Endothelial cell of umbilical vein (primary cell): ENCODE data around the gene CTTN. TPM values are rescaled to one million over a fixed set of nuclear protein-coding genes. Genes with fewer than 3 reads are reported as not detected.

Experiments used
- BruUV-seq: library from RNA; stranded (reverse); fragments of 400-500 nt; replicated peaks from 2 replicates; lab custom pipeline; 2021; lab: Mats Ljungman, UMichigan
- CTCF ChIA-PET: fragments of 300-600, 350-600 bp; sonication (Branson Sonifier 250); formaldehyde crosslinking; loops from one replicate; lab custom pipeline; 2021; ENCODE audit warnings: antibody characterized with exemption, inconsistent platforms; lab: Charles Lee
- POLR2A ChIA-PET: fragments of 300-600, 350-600 bp; sonication (Branson Sonifier 250); formaldehyde crosslinking; loops from one replicate; lab custom pipeline; 2021; ENCODE audit warnings: antibody characterized with exemption, inconsistent platforms; lab: Charles Lee
- DNase-seq: peaks from one replicate; pipeline ENCODE4 v3.0.0-alpha.2; 2011; ENCODE audit warnings: low read depth, low spot score
- FAIRE-seq: peaks from 2 replicates; lab custom pipeline; 2011; peaks lifted over from hg19 to GRCh38; lab: Jason Lieb, UNC
- H2AFZ ChIP-seq: 2 replicates; pipeline ENCODE4 v1.6.0; 2012; ENCODE audit warnings: low read depth, low read length, control low read depth, inconsistent platforms
- H3K27ac ChIP-seq: 2 replicates; pipeline ENCODE4 v1.5.1; 2011; ENCODE audit warnings: low read depth, mild to moderate bottlenecking, control low read depth, low read length, moderate library complexity; ENCODE audit not compliant: insufficient read depth
- H3K27me3 ChIP-seq, 2 experiments: 2 replicates each; pipeline versions ENCODE4 v1.6.0 to v1.6.1; 2011; ENCODE audit warnings: low read length in 2 of 2, mixed read lengths in 1 of 2; ENCODE audit not compliant: control insufficient read depth in 2 of 2, insufficient read depth in 2 of 2
- H3K36me3 ChIP-seq, 2 experiments: 2 replicates in 1 of 2; 3 replicates in 1 of 2; pipeline ENCODE4 v1.5.1; 2011; ENCODE audit warnings: low read length in 2 of 2, mild to moderate bottlenecking in 1 of 2, moderate library complexity in 1 of 2; ENCODE audit not compliant: control insufficient read depth in 2 of 2, insufficient read depth in 2 of 2; ENCODE audit errors: extremely low read depth in 1 of 2
- H3K4me1 ChIP-seq: 3 replicates; pipeline ENCODE4 v1.5.1; 2011; ENCODE audit warnings: mild to moderate bottlenecking, low read length; ENCODE audit not compliant: control insufficient read depth, insufficient read depth; ENCODE audit errors: extremely low read depth
- H3K4me2 ChIP-seq: 2 replicates; pipeline ENCODE4 v1.6.1; 2011; ENCODE audit warnings: low read length, control low read depth, mixed read lengths; ENCODE audit not compliant: insufficient read depth
- H3K4me3 ChIP-seq, 3 experiments: fragments of 200-600 bp in 1 of 3; sonication (generic), shearing (Covaris generic) in 1 of 3; replicated peaks in 1 of 3; 2 replicates each; pipeline ENCODE4 v1.5.1; 2011 to 2016; ENCODE audit warnings: control low read depth in 3 of 3, low read length in 3 of 3, mild to moderate bottlenecking in 2 of 3, inconsistent platforms in 1 of 3, low read depth in 1 of 3, moderate library complexity in 1 of 3; ENCODE audit not compliant: insufficient read depth in 1 of 3
- H3K79me2 ChIP-seq: 2 replicates; pipeline ENCODE4 v1.6.0; 2012; ENCODE audit warnings: low read length, inconsistent platforms; ENCODE audit not compliant: control insufficient read depth, insufficient read depth
- H3K9ac ChIP-seq: replicated peaks from 2 replicates; pipeline ENCODE3; 2011; ENCODE audit warnings: low read length, control low read depth; ENCODE audit not compliant: insufficient read depth; ENCODE audit errors: extremely low read depth
- H3K9me1 ChIP-seq: replicated peaks from 3 replicates; pipeline ENCODE4 v1.6.0; 2011; ENCODE audit warnings: mild to moderate bottlenecking, low read length; ENCODE audit not compliant: control insufficient read depth, insufficient read depth; ENCODE audit errors: extremely low read depth
- H3K9me3 ChIP-seq: replicated peaks from 2 replicates; pipeline ENCODE4 v1.5.1; 2012; ENCODE audit warnings: low read length, inconsistent platforms; ENCODE audit not compliant: control insufficient read depth, insufficient read depth
- H4K20me1 ChIP-seq: replicated peaks from 2 replicates; pipeline ENCODE3; 2011; ENCODE audit warnings: mild to moderate bottlenecking, low read length; ENCODE audit not compliant: control insufficient read depth, insufficient read depth; ENCODE audit errors: extremely low read depth
- EZH2 ChIP-seq: IDR thresholded peaks from 2 replicates; pipeline ENCODE4 v1.6.1; 2012; ENCODE audit warnings: borderline replicate concordance, low read depth, mild to moderate bottlenecking, moderate library complexity, low read length, inconsistent platforms; ENCODE audit not compliant: severe bottlenecking
- FOS ChIP-seq: IDR thresholded peaks from 2 replicates; pipeline ENCODE4 v1.6.1; 2011; ENCODE audit warnings: mild to moderate bottlenecking, low read length, moderate library complexity, borderline replicate concordance; ENCODE audit not compliant: insufficient read depth
- GATA2 ChIP-seq: IDR thresholded peaks from 2 replicates; pipeline ENCODE4 v1.7.0; 2011; ENCODE audit warnings: low read depth, mild to moderate bottlenecking, moderate library complexity, mixed read lengths, low read length; ENCODE audit not compliant: insufficient read length, insufficient read depth
- JUN ChIP-seq: IDR thresholded peaks from 2 replicates; pipeline ENCODE4 v1.6.1; 2011; ENCODE audit warnings: borderline replicate concordance, low read depth; ENCODE audit not compliant: insufficient read length, insufficient read depth
- MYC ChIP-seq: IDR thresholded peaks from one replicate; pipeline ENCODE4 v1.6.1; 2011; ENCODE audit warnings: mild to moderate bottlenecking, low read depth, low read length
- POLR2A ChIP-seq: IDR thresholded peaks from 2 replicates; pipeline ENCODE4 v1.6.1; 2012; ENCODE audit warnings: low read depth, mild to moderate bottlenecking, control low read depth, low read length
- POLR2AphosphoS5 ChIP-seq: IDR thresholded peaks from 2 replicates; pipeline ENCODE4 v1.6.1; 2012; ENCODE audit warnings: low read depth, mild to moderate bottlenecking, control low read depth, low read length, moderate library complexity; ENCODE audit not compliant: insufficient read depth
- dilution Hi-C: fragments of 300-500 bp; cut with MboI; formaldehyde crosslinking; loops from one replicate; pipeline ENCODE4 v1.15.0; 2019; ENCODE audit warnings: low sequenced_read_pairs; ENCODE audit not compliant: extremely low pct_ligation_motif_present
- intact Hi-C: fragments of 100-400 bp; cut with micrococcal nuclease; formaldehyde crosslinking; loops from one replicate; pipeline ENCODE4 v1.10.0; 2022
- polyA plus RNA-seq, 4 experiments: library from polyadenylated mRNA; depleted of rRNA in 3 of 4; stranded (reverse) in 3 of 4; unstranded in 1 of 4; fragments of >200 nt; gene quantifications; 2 replicates each; pipeline versions ENCODE4 v1.2.1 to v1.2.3, GENCODE V29; 2011 to 2012; ENCODE audit warnings: missing spikeins in 1 of 4
- total RNA-seq: library from RNA; stranded (reverse); gene quantifications from 2 replicates; pipeline ENCODE4 v1.2.3, GENCODE V29; 2021
- TF ChIP-seq, protein P1 (sequence below), 2 donors: IDR thresholded peaks; 1 replicate in 1 of 2; 2 replicates in 1 of 2; pipeline ENCODE4 v1.5.1; 2011; ENCODE audit warnings: low read length in 2 of 2, mild to moderate bottlenecking in 2 of 2, moderate library complexity in 2 of 2, control low read depth in 1 of 2, inconsistent platforms in 1 of 2, low read depth in 1 of 2; ENCODE audit not compliant: insufficient read depth in 1 of 2; ENCODE audit errors: extremely low read depth in 1 of 2
- TF ChIP-seq, protein P2 (sequence below): IDR thresholded peaks from 2 replicates; pipeline ENCODE4 v1.6.1; 2011; ENCODE audit not compliant: insufficient read depth, insufficient read length

The CTTN gene
- total and polyA plus RNA-seq, 2 donors (not counting 3 experiments of a cell fraction or from before 2014, with no cell fraction given): 161 to 330 TPM

DNA sequence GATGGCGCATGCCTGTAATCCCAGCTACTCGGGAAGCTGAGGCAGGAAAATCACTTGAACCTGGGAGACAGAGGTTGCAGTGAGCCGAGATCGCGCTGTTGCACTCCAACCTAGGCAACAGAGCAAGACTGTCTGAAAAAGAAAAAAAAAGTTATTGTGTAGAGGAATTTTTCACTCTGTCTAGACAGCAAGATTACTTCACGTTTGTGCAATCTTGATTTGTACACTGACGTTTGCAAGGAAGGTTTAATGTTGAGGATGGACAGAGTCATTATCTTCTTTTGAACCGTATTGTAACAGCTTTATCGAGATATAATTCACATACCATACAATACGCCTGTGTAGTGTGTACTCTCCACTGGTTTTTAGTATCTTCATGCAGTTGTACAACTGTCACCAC, 3.7 kb downstream of the CTTN start:
- DNase-seq: no peak
- no TSS peak for BruUV-seq
- no peaks in the 10 kb centered on the region for H3K9me3 ChIP-seq
- TF ChIP-seq JUN (no peak), POLR2A (no peak), EZH2 (no peak), FOS (no peak), MYC (no peak), POLR2AphosphoS5 (no peak), GATA2 (no peak)
- TF ChIP-seq, protein P1, sequence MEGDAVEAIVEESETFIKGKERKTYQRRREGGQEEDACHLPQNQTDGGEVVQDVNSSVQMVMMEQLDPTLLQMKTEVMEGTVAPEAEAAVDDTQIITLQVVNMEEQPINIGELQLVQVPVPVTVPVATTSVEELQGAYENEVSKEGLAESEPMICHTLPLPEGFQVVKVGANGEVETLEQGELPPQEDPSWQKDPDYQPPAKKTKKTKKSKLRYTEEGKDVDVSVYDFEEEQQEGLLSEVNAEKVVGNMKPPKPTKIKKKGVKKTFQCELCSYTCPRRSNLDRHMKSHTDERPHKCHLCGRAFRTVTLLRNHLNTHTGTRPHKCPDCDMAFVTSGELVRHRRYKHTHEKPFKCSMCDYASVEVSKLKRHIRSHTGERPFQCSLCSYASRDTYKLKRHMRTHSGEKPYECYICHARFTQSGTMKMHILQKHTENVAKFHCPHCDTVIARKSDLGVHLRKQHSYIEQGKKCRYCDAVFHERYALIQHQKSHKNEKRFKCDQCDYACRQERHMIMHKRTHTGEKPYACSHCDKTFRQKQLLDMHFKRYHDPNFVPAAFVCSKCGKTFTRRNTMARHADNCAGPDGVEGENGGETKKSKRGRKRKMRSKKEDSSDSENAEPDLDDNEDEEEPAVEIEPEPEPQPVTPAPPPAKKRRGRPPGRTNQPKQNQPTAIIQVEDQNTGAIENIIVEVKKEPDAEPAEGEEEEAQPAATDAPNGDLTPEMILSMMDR (IDR thresholded peaks at IDR 0.05; ENCODE audit: extremely low read depth in 1 of 2, insufficient read depth in 1 of 2, low read depth in 1 of 2, low read length in 2 of 2): no peak
- TF ChIP-seq, protein P2, sequence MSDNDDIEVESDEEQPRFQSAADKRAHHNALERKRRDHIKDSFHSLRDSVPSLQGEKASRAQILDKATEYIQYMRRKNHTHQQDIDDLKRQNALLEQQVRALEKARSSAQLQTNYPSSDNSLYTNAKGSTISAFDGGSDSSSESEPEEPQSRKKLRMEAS: no peak
- peaks cover 26% of the 10 kb centered on the region for H3K4me1 ChIP-seq
- intact Hi-C loops (no loop called here), dilution Hi-C loops (no loop called here)
- no peaks in the 10 kb centered on the region for H3K9me1 ChIP-seq
- H3K27me3 ChIP-seq: no peaks in the 10 kb centered on the region
- no peak overlapping the region for H3K4me2 ChIP-seq
- H3K27ac ChIP-seq: no peak overlapping the region
- ChIA-PET CTCF (no interaction called here), POLR2A (no interaction called here)
- H4K20me1 ChIP-seq: peaks cover 3% of the 10 kb centered on the region
- H3K9ac ChIP-seq: no peak overlapping the region
- FAIRE-seq: no peak
- no peak overlapping the region for H3K4me3 ChIP-seq
- H3K79me2 ChIP-seq: peaks cover 80% of the 10 kb centered on the region
- no peak overlapping the region for H2AFZ ChIP-seq
- H3K36me3 ChIP-seq: peaks cover 2 to 6% of the 10 kb centered on the region in 2 experiments
